ENCODE measurements around the gene ARL3.
"Not testable (repeated sequence)": the region's sequence is repeated elsewhere in the genome, so short reads cannot be mapped to it uniquely, and the experiment has no call there.

Gene ARL3

GRCh38 chr10:102670065-102670670 lies 44.0 kb downstream of the ARL3 start:
- H4K20me1 ChIP-seq (ENCODE audit: insufficient read depth, low read length), result no peaks in the 10 kb centered on the region
- no peak for DNase-seq
- peaks cover 21% of the 10 kb centered on the region for H3K4me1 ChIP-seq (ENCODE audit: insufficient read depth, low read length)
- H2AFZ ChIP-seq (ENCODE audit: low read depth, low read length), result no peak overlapping the region
- no peaks in the 10 kb centered on the region for H3K79me2 ChIP-seq (ENCODE audit: insufficient read depth, low read length)
- no peak overlapping the region for H3K27ac ChIP-seq (ENCODE audit: low read length)
- H3K4me2 ChIP-seq (ENCODE audit: insufficient read depth, low read length), result no peak overlapping the region
- no peaks in the 10 kb centered on the region for H3K36me3 ChIP-seq (ENCODE audit: insufficient read depth, low read length)
- TF ChIP-seq CTCF (IDR thresholded peaks at IDR 0.05; ENCODE audit: borderline replicate concordance, extremely low read depth, low read length, poor library complexity, severe bottlenecking), result no peak
- no peak for TF ChIP-seq EZH2 (IDR thresholded peaks at IDR 0.05; ENCODE audit: borderline replicate concordance, low read depth, low read length, severe bottlenecking)
- no peak overlapping the region for H3K4me3 ChIP-seq (ENCODE audit: low read depth in 1 of 2, low read length in 2 of 2)
- no peak for ATAC-seq (ENCODE audit: insufficient read depth, low read depth)
- no peak overlapping the region for H3K9ac ChIP-seq (ENCODE audit: low read depth, low read length)
- no peaks in the 10 kb centered on the region for H3K9me3 ChIP-seq (ENCODE audit: insufficient read depth, low read length, severe bottlenecking)
- H3K27me3 ChIP-seq (ENCODE audit: insufficient read depth, low read length, poor library complexity), result no peaks in the 10 kb centered on the region

GRCh38 chr10:102669206-102670064 lies 44.8 kb downstream of the ARL3 start:
- Histone ChIP-seq H4K20me1 (ENCODE audit: insufficient read depth, low read length) (no peaks in the 10 kb centered on the region), H2AFZ (ENCODE audit: low read depth, low read length) (no peak overlapping the region), H3K9ac (ENCODE audit: low read depth, low read length) (no peak overlapping the region), H3K36me3 (ENCODE audit: insufficient read depth, low read length) (no peaks in the 10 kb centered on the region), H3K4me2 (ENCODE audit: insufficient read depth, low read length) (no peak overlapping the region), H3K4me1 (ENCODE audit: insufficient read depth, low read length) (peaks cover 13% of the 10 kb centered on the region), H3K27ac (ENCODE audit: low read length) (no peak overlapping the region), H3K4me3 (ENCODE audit: low read depth in 1 of 2, low read length in 2 of 2) (no peak overlapping the region), H3K79me2 (ENCODE audit: insufficient read depth, low read length) (no peaks in the 10 kb centered on the region), H3K27me3 (ENCODE audit: insufficient read depth, low read length, poor library complexity) (no peaks in the 10 kb centered on the region), H3K9me3 (ENCODE audit: insufficient read depth, low read length, severe bottlenecking) (no peaks in the 10 kb centered on the region)
- peak; percentile 33 for DNase-seq
- ATAC-seq (ENCODE audit: insufficient read depth, low read depth), result no peak
- peak; percentile 62 for TF ChIP-seq CTCF (IDR thresholded peaks at IDR 0.05; ENCODE audit: borderline replicate concordance, extremely low read depth, low read length, poor library complexity, severe bottlenecking)
- TF ChIP-seq EZH2 (IDR thresholded peaks at IDR 0.05; ENCODE audit: borderline replicate concordance, low read depth, low read length, severe bottlenecking), result no peak

- no peaks in the 10 kb centered on the region for H3K27me3 ChIP-seq (ENCODE audit: insufficient read depth, low read length, poor library complexity)
- DNase-seq (no peak), ATAC-seq (ENCODE audit: insufficient read depth, low read depth) (no peak)
- no peak overlapping the region for H3K4me3 ChIP-seq (ENCODE audit: low read depth in 1 of 2, low read length in 2 of 2)
- peaks cover 4% of the 10 kb centered on the region for H3K4me1 ChIP-seq (ENCODE audit: insufficient read depth, low read length)
- no peak overlapping the region for H3K27ac ChIP-seq (ENCODE audit: low read length)
- TF ChIP-seq CTCF (IDR thresholded peaks at IDR 0.05; ENCODE audit: borderline replicate concordance, extremely low read depth, low read length, poor library complexity, severe bottlenecking), result no peak
- H4K20me1 ChIP-seq (ENCODE audit: insufficient read depth, low read length), result no peaks in the 10 kb centered on the region
- H3K9ac ChIP-seq (ENCODE audit: low read depth, low read length), result no peak overlapping the region
- no peaks in the 10 kb centered on the region for H3K36me3 ChIP-seq (ENCODE audit: insufficient read depth, low read length)
- H3K4me2 ChIP-seq (ENCODE audit: insufficient read depth, low read length), result no peak overlapping the region
- H2AFZ ChIP-seq (ENCODE audit: low read depth, low read length), result no peak overlapping the region
- no peaks in the 10 kb centered on the region for H3K79me2 ChIP-seq (ENCODE audit: insufficient read depth, low read length)
- no peaks in the 10 kb centered on the region for H3K9me3 ChIP-seq (ENCODE audit: insufficient read depth, low read length, severe bottlenecking)
Measured at GRCh38 chr10:102668326-102669107, 45.7 kb downstream of the ARL3 start.

- H3K27ac ChIP-seq (ENCODE audit: low read length); H4K20me1 ChIP-seq (ENCODE audit: insufficient read depth, low read length); H3K9ac ChIP-seq (ENCODE audit: low read depth, low read length); H3K4me1 ChIP-seq (ENCODE audit: insufficient read depth, low read length); ATAC-seq (ENCODE audit: insufficient read depth, low read depth); H2AFZ ChIP-seq (ENCODE audit: low read depth, low read length); H3K27me3 ChIP-seq (ENCODE audit: insufficient read depth, low read length, poor library complexity); DNase-seq; H3K36me3 ChIP-seq (ENCODE audit: insufficient read depth, low read length); H3K79me2 ChIP-seq (ENCODE audit: insufficient read depth, low read length); H3K4me2 ChIP-seq (ENCODE audit: insufficient read depth, low read length); H3K9me3 ChIP-seq (ENCODE audit: insufficient read depth, low read length, severe bottlenecking); H3K4me3 ChIP-seq (ENCODE audit: low read depth in 1 of 2, low read length in 2 of 2): not testable (repeated sequence)
Measured at GRCh38 chr10:102667411-102667810, 46.8 kb downstream of the ARL3 start.

All from DND-41 (cell line).